ENCODE data around the gene COL5A2.

COL5A2 gene

GRCh38 chr2:189104934-189105333 is 74.6 kb downstream of the COL5A2 start:
- DNase-seq (ENCODE audit: extremely low read depth in 1 of 2, low read depth in 1 of 2): no peak

- DNase-seq (ENCODE audit: extremely low read depth in 1 of 2, low read depth in 1 of 2): no peak
These were observed 76.8 kb downstream of the COL5A2 start for GRCh38 chr2:189102735-189103134.

GRCh38 chr2:189097934-189098333 is 81.6 kb downstream of the COL5A2 start:
- DNase-seq (ENCODE audit: extremely low read depth in 1 of 2, low read depth in 1 of 2): no peak

- DNase-seq (ENCODE audit: extremely low read depth in 1 of 2, low read depth in 1 of 2): no peak
These were observed 82.7 kb downstream of the COL5A2 start for GRCh38 chr2:189096769-189097447.

GRCh38 chr2:189095101-189095500 is 84.5 kb downstream of the COL5A2 start:
- no peak for DNase-seq (ENCODE audit: extremely low read depth in 1 of 2, low read depth in 1 of 2)

GRCh38 chr2:189092936-189093335 is 86.6 kb downstream of the COL5A2 start:
- DNase-seq (ENCODE audit: extremely low read depth in 1 of 2, low read depth in 1 of 2): no peak

GRCh38 chr2:189091253-189091652 is 88.3 kb downstream of the COL5A2 start:
- no peak for DNase-seq (ENCODE audit: extremely low read depth in 1 of 2, low read depth in 1 of 2)

GRCh38 chr2:189088591-189089205 is 90.9 kb downstream of the COL5A2 start:
- no peak for DNase-seq (ENCODE audit: extremely low read depth in 1 of 2, low read depth in 1 of 2)

GRCh38 chr2:189086710-189087109 is 92.9 kb downstream of the COL5A2 start:
- no peak for DNase-seq (ENCODE audit: extremely low read depth in 1 of 2, low read depth in 1 of 2)

GRCh38 chr2:189086250-189086649 is 93.3 kb downstream of the COL5A2 start:
- no peak for DNase-seq (ENCODE audit: extremely low read depth in 1 of 2, low read depth in 1 of 2)

GRCh38 chr2:189083606-189084005 is 96.0 kb downstream of the COL5A2 start:
- no peak for DNase-seq (ENCODE audit: extremely low read depth in 1 of 2, low read depth in 1 of 2)

GRCh38 chr2:189083106-189083505 is 96.5 kb downstream of the COL5A2 start:
- DNase-seq (ENCODE audit: extremely low read depth in 1 of 2, low read depth in 1 of 2): no peak

GRCh38 chr2:189082376-189082975 is 97.1 kb downstream of the COL5A2 start:
- DNase-seq (ENCODE audit: extremely low read depth in 1 of 2, low read depth in 1 of 2): no peak

- no peak for DNase-seq (ENCODE audit: extremely low read depth in 1 of 2, low read depth in 1 of 2)
These were observed 103.0 kb downstream of the COL5A2 start for GRCh38 chr2:189076572-189076971.

GRCh38 chr2:189076120-189076519 is 103.4 kb downstream of the COL5A2 start:
- no peak for DNase-seq (ENCODE audit: extremely low read depth in 1 of 2, low read depth in 1 of 2)

- no peak for DNase-seq (ENCODE audit: extremely low read depth in 1 of 2, low read depth in 1 of 2)
These were observed 105.1 kb downstream of the COL5A2 start for GRCh38 chr2:189074506-189074905.

GRCh38 chr2:189072036-189072435 is 107.5 kb downstream of the COL5A2 start:
- no peak for DNase-seq (ENCODE audit: extremely low read depth in 1 of 2, low read depth in 1 of 2)

- no peak for DNase-seq (ENCODE audit: extremely low read depth in 1 of 2, low read depth in 1 of 2)
These were observed 109.5 kb downstream of the COL5A2 start for GRCh38 chr2:189069855-189070619.

GRCh38 chr2:189066037-189066436 is 113.5 kb downstream of the COL5A2 start:
- no peak for DNase-seq (ENCODE audit: extremely low read depth in 1 of 2, low read depth in 1 of 2)

- DNase-seq (ENCODE audit: extremely low read depth in 1 of 2, low read depth in 1 of 2): no peak
These were observed 119.4 kb downstream of the COL5A2 start for GRCh38 chr2:189060096-189060642.

GRCh38 chr2:189057316-189057715 is 122.2 kb downstream of the COL5A2 start:
- no peak for DNase-seq (ENCODE audit: extremely low read depth in 1 of 2, low read depth in 1 of 2)

Data from stimulated activated CD8-positive, alpha-beta memory T cell treated with anti-CD3 and anti-CD28 coated beads, Interleukin-7, amount 100 ng/mL, for 48 hours (primary cell).